ENCODE measurements around the gene IGF2.

IGF2 gene

DNA sequence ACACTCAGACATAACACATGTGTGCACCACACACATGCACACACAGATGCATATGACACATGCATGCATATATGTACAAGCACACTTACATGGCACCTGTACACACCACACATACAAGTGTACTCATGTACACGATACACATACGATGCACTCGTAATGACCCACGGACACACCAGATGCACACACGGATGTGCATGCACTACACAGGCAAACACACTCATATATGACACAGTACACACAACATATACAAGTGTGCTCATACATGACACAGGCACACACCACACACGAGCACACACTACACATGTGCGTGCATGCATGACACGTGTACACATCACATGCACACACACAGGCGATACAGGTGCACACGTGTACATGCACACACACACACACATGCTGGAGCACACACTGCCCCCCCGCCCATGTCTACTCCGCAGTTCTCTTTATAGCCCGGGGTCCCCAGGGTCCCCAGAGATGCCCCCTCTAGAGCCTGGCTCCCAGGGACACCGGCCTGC lies 37.3 kb upstream of the IGF2 start:
- no peaks in the 10 kb centered on the region for H4K20me1 ChIP-seq (ENCODE audit: insufficient read depth, low read length)
- no peaks in the 10 kb centered on the region for H3K79me2 ChIP-seq (ENCODE audit: insufficient read depth, low read length)
- H3K27me3 ChIP-seq (ENCODE audit: insufficient read depth, low read length) = peaks cover 8% of the 10 kb centered on the region; the same call in 1 of the 2 replicates
- no peak for TF ChIP-seq EZH2 (IDR thresholded peaks at IDR 0.05; ENCODE audit: borderline replicate concordance, low read length)
- no peak for TF ChIP-seq CTCF (IDR thresholded peaks at IDR 0.05; ENCODE audit: low read length)
- no peak overlapping the region for H3K27ac ChIP-seq (ENCODE audit: low read depth, low read length, poor library complexity, severe bottlenecking)
- H3K4me1 ChIP-seq (ENCODE audit: insufficient read depth, low read length, severe bottlenecking) = no peaks in the 10 kb centered on the region
- H3F3A ChIP-seq (ENCODE audit: insufficient read depth, low read length) = no peaks in the 10 kb centered on the region
- no peak overlapping the region for H2AFZ ChIP-seq (ENCODE audit: low read length)
- H3K9me2 ChIP-seq (ENCODE audit: low read depth, low read length) = no peaks in the 10 kb centered on the region
- H3K9ac ChIP-seq (ENCODE audit: low read length) = no peak overlapping the region
- H3K9me3 ChIP-seq (ENCODE audit: low read length) = no peaks in the 10 kb centered on the region
- no peaks in the 10 kb centered on the region for H3K36me3 ChIP-seq (ENCODE audit: insufficient read depth, low read length)
- no peak overlapping the region for H3K4me3 ChIP-seq (ENCODE audit: low read depth, low read length, poor library complexity, severe bottlenecking)
- no peak overlapping the region for H3K4me2 ChIP-seq (ENCODE audit: low read length)

GRCh38 chr11:2175659-2176058 lies 36.5 kb upstream of the IGF2 start:
- H3K4me3 ChIP-seq (ENCODE audit: low read depth, low read length, poor library complexity, severe bottlenecking) = no peak overlapping the region
- H4K20me1 ChIP-seq (ENCODE audit: insufficient read depth, low read length) = no peaks in the 10 kb centered on the region
- H2AFZ ChIP-seq (ENCODE audit: low read length) = no peak overlapping the region
- no peaks in the 10 kb centered on the region for H3K36me3 ChIP-seq (ENCODE audit: insufficient read depth, low read length)
- H3K9me2 ChIP-seq (ENCODE audit: low read depth, low read length) = no peaks in the 10 kb centered on the region
- H3K9me3 ChIP-seq (ENCODE audit: low read length) = no peaks in the 10 kb centered on the region
- no peak overlapping the region for H3K9ac ChIP-seq (ENCODE audit: low read length)
- no peak overlapping the region for H3K4me2 ChIP-seq (ENCODE audit: low read length)
- H3F3A ChIP-seq (ENCODE audit: insufficient read depth, low read length) = no peaks in the 10 kb centered on the region
- TF ChIP-seq EZH2 (IDR thresholded peaks at IDR 0.05; ENCODE audit: borderline replicate concordance, low read length) = no peak
- H3K27ac ChIP-seq (ENCODE audit: low read depth, low read length, poor library complexity, severe bottlenecking) = no peak overlapping the region
- H3K4me1 ChIP-seq (ENCODE audit: insufficient read depth, low read length, severe bottlenecking) = no peaks in the 10 kb centered on the region
- H3K79me2 ChIP-seq (ENCODE audit: insufficient read depth, low read length) = no peaks in the 10 kb centered on the region
- peaks cover 8% of the 10 kb centered on the region; the same call in 1 of the 2 replicates for H3K27me3 ChIP-seq (ENCODE audit: insufficient read depth, low read length)

DNA sequence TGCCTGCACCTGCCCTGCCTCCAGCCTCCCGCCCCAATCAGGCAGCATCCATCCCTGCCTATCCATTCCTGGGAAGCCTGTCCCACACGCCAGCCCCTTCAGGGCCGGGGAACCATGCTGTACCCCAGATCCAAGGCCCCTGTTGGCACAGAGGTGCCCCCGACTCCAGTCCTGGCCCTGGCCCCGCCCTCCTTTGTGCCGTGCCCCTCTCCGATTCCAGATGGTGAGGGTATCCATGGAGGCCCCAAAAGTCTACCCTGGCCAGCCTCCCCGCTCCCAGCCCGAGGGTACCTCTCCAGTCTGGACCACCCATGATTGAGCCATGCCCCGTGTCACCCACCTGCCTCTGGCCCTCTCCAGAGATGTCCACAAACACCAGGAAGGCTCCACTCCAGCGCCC lies 35.2 kb upstream of the IGF2 start:
- no peaks in the 10 kb centered on the region for H3K9me3 ChIP-seq (ENCODE audit: low read length)
- no peak overlapping the region for H2AFZ ChIP-seq (ENCODE audit: low read length)
- no peaks in the 10 kb centered on the region for H3K4me1 ChIP-seq (ENCODE audit: insufficient read depth, low read length, severe bottlenecking)
- H3K4me2 ChIP-seq (ENCODE audit: low read length) = no peak overlapping the region
- TF ChIP-seq EZH2 (IDR thresholded peaks at IDR 0.05; ENCODE audit: borderline replicate concordance, low read length) = no peak
- TF ChIP-seq CTCF (IDR thresholded peaks at IDR 0.05; ENCODE audit: low read length) = no peak
- H4K20me1 ChIP-seq (ENCODE audit: insufficient read depth, low read length) = no peaks in the 10 kb centered on the region
- no peak overlapping the region for H3K4me3 ChIP-seq (ENCODE audit: low read depth, low read length, poor library complexity, severe bottlenecking)
- peaks cover 8% of the 10 kb centered on the region; the same call in 1 of the 2 replicates for H3K27me3 ChIP-seq (ENCODE audit: insufficient read depth, low read length)
- H3K36me3 ChIP-seq (ENCODE audit: insufficient read depth, low read length) = no peaks in the 10 kb centered on the region
- H3K9ac ChIP-seq (ENCODE audit: low read length) = no peak overlapping the region
- no peaks in the 10 kb centered on the region for H3F3A ChIP-seq (ENCODE audit: insufficient read depth, low read length)
- H3K27ac ChIP-seq (ENCODE audit: low read depth, low read length, poor library complexity, severe bottlenecking) = no peak overlapping the region
- no peaks in the 10 kb centered on the region for H3K79me2 ChIP-seq (ENCODE audit: insufficient read depth, low read length)
- H3K9me2 ChIP-seq (ENCODE audit: low read depth, low read length) = no peaks in the 10 kb centered on the region

GRCh38 chr11:2173761-2174160 lies 34.6 kb upstream of the IGF2 start:
- TF ChIP-seq EZH2 (IDR thresholded peaks at IDR 0.05; ENCODE audit: borderline replicate concordance, low read length) (no peak), CTCF (IDR thresholded peaks at IDR 0.05; ENCODE audit: low read length) (no peak)
- no peaks in the 10 kb centered on the region for H3K9me2 ChIP-seq (ENCODE audit: low read depth, low read length)
- H4K20me1 ChIP-seq (ENCODE audit: insufficient read depth, low read length) = no peaks in the 10 kb centered on the region
- H3K36me3 ChIP-seq (ENCODE audit: insufficient read depth, low read length) = no peaks in the 10 kb centered on the region
- no peaks in the 10 kb centered on the region for H3K4me1 ChIP-seq (ENCODE audit: insufficient read depth, low read length, severe bottlenecking)
- no peaks in the 10 kb centered on the region for H3K79me2 ChIP-seq (ENCODE audit: insufficient read depth, low read length)
- H3K4me2 ChIP-seq (ENCODE audit: low read length) = no peak overlapping the region
- H2AFZ ChIP-seq (ENCODE audit: low read length) = no peak overlapping the region
- no peaks in the 10 kb centered on the region for H3K9me3 ChIP-seq (ENCODE audit: low read length)
- no peaks in the 10 kb centered on the region for H3F3A ChIP-seq (ENCODE audit: insufficient read depth, low read length)
- H3K27ac ChIP-seq (ENCODE audit: low read depth, low read length, poor library complexity, severe bottlenecking) = no peak overlapping the region
- no peak overlapping the region for H3K4me3 ChIP-seq (ENCODE audit: low read depth, low read length, poor library complexity, severe bottlenecking)
- H3K27me3 ChIP-seq (ENCODE audit: insufficient read depth, low read length) = peaks cover 8% of the 10 kb centered on the region; the same call in 1 of the 2 replicates
- H3K9ac ChIP-seq (ENCODE audit: low read length) = no peak overlapping the region

Measured in OCI-LY1 (cell line).